ENCODE results near the gene EPS8.
A peak's percentile ranks its signal among the peaks of the same experiment; 100 is the strongest.

EPS8 gene

DNA sequence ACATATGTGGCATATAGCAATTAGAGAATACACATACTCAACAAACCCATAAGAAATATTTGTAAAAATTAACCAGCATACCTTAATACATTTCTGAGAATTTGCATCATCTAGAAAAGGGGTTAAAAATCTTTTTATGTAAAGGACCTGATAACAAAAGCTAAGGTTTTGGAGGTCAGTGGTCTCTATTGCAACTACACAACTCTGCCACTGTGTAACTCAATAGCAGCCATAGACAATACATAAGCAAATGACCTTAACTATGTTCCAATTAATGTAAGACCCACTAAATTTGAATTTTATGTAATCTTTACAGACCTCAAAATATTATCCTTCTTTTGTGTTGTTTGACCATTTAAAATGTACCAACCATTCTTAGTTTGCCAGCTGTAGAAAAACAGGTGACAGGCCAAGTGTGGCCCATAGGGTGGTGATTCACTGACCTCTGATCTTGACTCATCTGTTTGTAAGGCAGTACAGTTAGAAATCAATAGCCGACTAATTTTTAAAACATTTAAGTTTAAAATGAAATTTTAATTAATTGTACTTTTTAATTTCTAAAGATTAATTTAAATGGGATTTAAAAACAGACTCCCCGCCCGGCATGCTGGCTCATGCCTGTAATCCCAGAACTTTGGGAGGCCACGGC, 7.4 kb upstream of the EPS8 start:
- Histone ChIP-seq H3K4me1 (ENCODE audit: control insufficient read depth, insufficient read depth, low read length) (no peaks in the 10 kb centered on the region), H3K9me3 (ENCODE audit: control insufficient read depth, insufficient read depth, low read length) (no peaks in the 10 kb centered on the region), H3K27ac (ENCODE audit: low read length) (no peak overlapping the region), H3K36me3 (ENCODE audit: control insufficient read depth, insufficient read depth, low read length) (no peaks in the 10 kb centered on the region), H3K27me3 (ENCODE audit: control insufficient read depth, insufficient read depth, low read length) (no peaks in the 10 kb centered on the region), H3K4me3 (ENCODE audit: low read length) (no peak overlapping the region)
- WGBS (ENCODE audit: insufficient coverage, insufficient read length): no CpG with 5 or more reads among the region's 4 CpGs
- no peak for DNase-seq (ENCODE audit: low read depth, low spot score)

DNA sequence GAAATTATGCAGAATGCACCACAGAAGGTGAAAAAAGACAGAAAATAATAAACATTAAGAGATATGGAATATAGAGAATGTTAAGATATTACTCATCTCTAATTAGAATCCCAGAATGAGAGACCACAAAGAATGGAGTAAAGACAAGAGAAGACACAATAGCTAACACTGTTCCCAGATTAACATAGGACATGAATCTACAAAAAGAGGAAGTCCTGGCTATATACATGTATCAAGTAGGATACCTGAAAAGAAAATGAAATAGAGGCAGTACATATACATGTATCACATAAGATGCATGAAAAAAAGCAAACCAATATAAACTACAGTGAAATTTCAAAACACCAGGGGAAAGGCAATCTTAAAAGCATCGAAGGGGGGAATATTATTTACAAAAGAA, 5.6 kb upstream of the EPS8 start:
- Histone ChIP-seq H3K4me3 (ENCODE audit: low read length) (no peak overlapping the region), H3K36me3 (ENCODE audit: control insufficient read depth, insufficient read depth, low read length) (no peaks in the 10 kb centered on the region), H3K9me3 (ENCODE audit: control insufficient read depth, insufficient read depth, low read length) (no peaks in the 10 kb centered on the region), H3K4me1 (ENCODE audit: control insufficient read depth, insufficient read depth, low read length) (no peaks in the 10 kb centered on the region), H3K27ac (ENCODE audit: low read length) (no peak overlapping the region), H3K27me3 (ENCODE audit: control insufficient read depth, insufficient read depth, low read length) (no peaks in the 10 kb centered on the region; the same call in 1 of the 2 replicates)
- DNase-seq (ENCODE audit: low read depth, low spot score): no peak
- no CpG with 5 or more reads among the region's 1 CpG for WGBS (ENCODE audit: insufficient coverage, insufficient read length)

DNA sequence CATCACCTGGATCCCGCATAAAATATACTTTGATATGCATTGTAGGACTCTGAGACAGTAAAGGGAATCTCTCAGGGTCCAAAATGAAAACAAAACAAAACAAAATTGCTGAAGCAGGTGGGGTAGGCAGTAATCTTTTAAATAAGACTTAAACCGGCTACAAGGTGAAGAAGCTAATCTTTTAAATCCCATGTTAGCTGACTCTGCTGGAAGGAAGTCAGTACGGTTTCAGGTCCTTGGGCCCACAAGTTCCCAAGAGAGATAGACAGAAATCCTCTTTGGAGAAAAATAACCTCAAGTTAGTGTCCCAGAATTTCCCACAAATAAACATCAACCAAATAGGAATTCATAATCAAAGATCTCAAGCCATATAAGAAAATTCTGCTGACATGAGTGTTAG, 5.0 kb upstream of the EPS8 start:
- no peak for DNase-seq (ENCODE audit: low read depth, low spot score)
- H3K36me3 ChIP-seq (ENCODE audit: control insufficient read depth, insufficient read depth, low read length): no peaks in the 10 kb centered on the region
- WGBS (ENCODE audit: insufficient coverage, insufficient read length): no CpG with 5 or more reads among the region's 3 CpGs

DNA sequence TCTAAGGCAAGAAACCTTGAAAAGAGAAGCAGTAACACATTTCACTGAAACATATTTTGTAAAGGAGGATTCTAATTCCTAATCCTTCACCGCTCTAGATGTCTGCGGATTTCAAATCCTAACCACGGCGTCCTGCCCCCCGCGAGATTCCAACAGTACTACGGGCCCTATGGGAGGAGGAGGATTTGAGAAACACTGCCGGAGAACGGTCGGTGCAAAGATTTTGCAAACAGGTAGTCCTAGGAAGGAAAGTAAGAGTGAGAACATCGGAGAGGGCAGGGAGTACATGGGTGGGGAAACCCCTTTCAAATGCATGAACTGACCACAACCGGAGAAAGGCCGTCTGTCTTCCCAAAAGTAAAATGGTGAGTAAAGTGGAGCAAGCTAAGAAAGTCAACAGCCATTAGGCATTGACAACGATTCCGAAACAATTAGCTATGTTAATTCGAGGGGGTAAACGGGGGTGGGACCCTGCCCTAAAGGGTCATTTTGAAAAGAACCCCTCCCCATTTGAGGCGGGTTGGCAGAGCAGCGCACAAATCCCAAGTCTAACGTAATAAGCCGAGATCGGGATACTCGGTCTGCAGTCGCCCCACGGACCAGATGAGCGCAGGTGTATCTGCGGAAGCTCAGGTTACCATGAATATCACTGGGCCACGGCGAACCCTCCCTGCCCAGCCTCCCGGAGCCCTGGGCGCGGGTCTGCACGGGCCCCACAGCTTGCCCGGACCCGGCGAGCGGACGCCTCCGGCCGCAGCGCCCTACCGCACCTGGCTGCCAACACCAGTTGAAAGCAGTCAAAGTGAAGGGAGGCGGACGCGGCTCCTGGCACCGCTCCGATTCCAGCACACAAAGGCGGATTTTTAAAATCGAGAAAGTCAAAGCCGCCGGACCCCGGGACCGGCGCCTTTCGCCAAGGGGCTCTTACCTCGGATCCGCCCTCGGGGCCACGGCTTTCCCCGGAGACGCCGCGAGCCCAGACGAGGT, 662 bp downstream of the EPS8 start:
- peak overlapping the region; percentile 65; the same call in 1 of the 2 replicates for H3K4me3 ChIP-seq (ENCODE audit: low read length)
- no peak overlapping the region for H3K27ac ChIP-seq (ENCODE audit: low read length)
- no peaks in the 10 kb centered on the region for H3K4me1 ChIP-seq (ENCODE audit: control insufficient read depth, insufficient read depth, low read length)
- H3K36me3 ChIP-seq (ENCODE audit: control insufficient read depth, insufficient read depth, low read length): no peaks in the 10 kb centered on the region
- DNase-seq (ENCODE audit: low read depth, low spot score): peak; percentile 9
- no CpG with 5 or more reads among the region's 64 CpGs for WGBS (ENCODE audit: insufficient coverage, insufficient read length)
- H3K9me3 ChIP-seq (ENCODE audit: control insufficient read depth, insufficient read depth, low read length): no peaks in the 10 kb centered on the region
- H3K27me3 ChIP-seq (ENCODE audit: control insufficient read depth, insufficient read depth, low read length): peaks cover 5% of the 10 kb centered on the region

More for the DNA sequence above, 5.0 kb upstream of the EPS8 start:
- H3K4me1 ChIP-seq (ENCODE audit: control insufficient read depth, insufficient read depth, low read length): no peaks in the 10 kb centered on the region
- no peaks in the 10 kb centered on the region; the same call in 1 of the 2 replicates for H3K27me3 ChIP-seq (ENCODE audit: control insufficient read depth, insufficient read depth, low read length)
- no peak overlapping the region for H3K27ac ChIP-seq (ENCODE audit: low read length)
- no peaks in the 10 kb centered on the region for H3K9me3 ChIP-seq (ENCODE audit: control insufficient read depth, insufficient read depth, low read length)
- H3K4me3 ChIP-seq (ENCODE audit: low read length): no peak overlapping the region

DNA sequence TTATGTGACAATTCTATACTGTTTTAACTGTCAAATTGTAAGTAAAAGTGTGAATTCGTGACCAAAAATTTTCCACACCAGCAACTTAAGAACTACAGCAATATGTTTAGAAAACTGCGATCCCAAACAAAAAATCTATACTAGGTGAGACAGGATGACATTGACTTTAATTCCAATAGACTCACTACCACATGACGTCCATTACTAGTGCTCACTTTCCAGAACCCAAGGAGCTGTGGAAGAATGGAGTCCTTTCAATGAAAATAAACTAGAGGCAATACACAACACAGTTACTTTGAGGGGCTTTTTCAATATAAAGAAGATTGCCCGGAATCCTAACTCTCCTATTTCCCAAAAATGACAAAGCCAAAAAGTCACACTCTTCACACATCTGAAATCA, 1.4 kb downstream of the EPS8 start:
- Histone ChIP-seq H3K4me3 (ENCODE audit: low read length) (no peak overlapping the region), H3K4me1 (ENCODE audit: control insufficient read depth, insufficient read depth, low read length) (no peaks in the 10 kb centered on the region), H3K27me3 (ENCODE audit: control insufficient read depth, insufficient read depth, low read length) (peaks cover 5% of the 10 kb centered on the region), H3K27ac (ENCODE audit: low read length) (no peak overlapping the region), H3K36me3 (ENCODE audit: control insufficient read depth, insufficient read depth, low read length) (no peaks in the 10 kb centered on the region), H3K9me3 (ENCODE audit: control insufficient read depth, insufficient read depth, low read length) (no peaks in the 10 kb centered on the region)
- no CpG with 5 or more reads among the region's 4 CpGs for WGBS (ENCODE audit: insufficient coverage, insufficient read length)
- DNase-seq (ENCODE audit: low read depth, low spot score): no peak

DNA sequence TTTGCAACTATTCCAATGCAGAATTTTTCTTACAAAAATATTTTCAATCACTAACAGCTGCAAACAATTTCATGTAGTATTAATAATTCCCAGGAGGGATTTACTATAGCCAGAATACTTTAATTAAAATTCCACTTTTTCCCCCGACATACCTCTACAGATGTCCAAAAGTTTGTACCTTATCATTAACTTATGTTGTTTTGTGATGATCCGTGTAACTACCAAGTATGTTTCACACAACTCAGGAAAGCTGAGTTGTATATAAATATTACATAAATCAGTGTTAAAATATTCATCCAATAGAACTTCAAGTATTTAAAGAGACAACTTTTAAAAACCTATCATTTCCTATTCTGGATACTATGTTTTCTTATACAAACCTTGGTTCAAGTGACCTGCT, 2.4 kb downstream of the EPS8 start:
- Histone ChIP-seq H3K9me3 (ENCODE audit: control insufficient read depth, insufficient read depth, low read length) (no peaks in the 10 kb centered on the region), H3K4me3 (ENCODE audit: low read length) (no peak overlapping the region), H3K4me1 (ENCODE audit: control insufficient read depth, insufficient read depth, low read length) (no peaks in the 10 kb centered on the region), H3K27me3 (ENCODE audit: control insufficient read depth, insufficient read depth, low read length) (peaks cover 5% of the 10 kb centered on the region), H3K27ac (ENCODE audit: low read length) (no peak overlapping the region), H3K36me3 (ENCODE audit: control insufficient read depth, insufficient read depth, low read length) (no peaks in the 10 kb centered on the region)
- no CpG with 5 or more reads among the region's 2 CpGs for WGBS (ENCODE audit: insufficient coverage, insufficient read length)
- DNase-seq (ENCODE audit: low read depth, low spot score): no peak

DNA sequence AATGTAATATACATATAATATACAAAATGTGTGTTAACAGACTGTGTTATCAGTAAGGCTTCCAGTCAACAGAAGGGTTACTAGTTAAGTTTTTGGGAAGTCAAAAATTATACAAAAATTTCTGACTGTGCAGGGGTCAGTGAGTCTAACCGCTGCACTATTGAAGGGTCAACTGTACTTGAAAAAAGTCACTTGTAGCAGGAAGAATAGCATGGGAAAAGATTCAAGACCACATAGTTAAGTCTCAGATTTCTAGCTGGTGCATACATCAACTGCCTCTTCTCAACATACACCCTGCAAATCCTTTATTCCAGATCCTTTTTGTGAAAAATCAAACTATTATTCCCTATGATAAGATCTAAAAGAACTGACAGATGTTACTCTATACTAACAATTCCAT, 5.9 kb downstream of the EPS8 start:
- peaks cover 3% of the 10 kb centered on the region for H3K27me3 ChIP-seq (ENCODE audit: control insufficient read depth, insufficient read depth, low read length)
- WGBS (ENCODE audit: insufficient coverage, insufficient read length): no CpG with 5 or more reads among the region's 1 CpG
- H3K4me1 ChIP-seq (ENCODE audit: control insufficient read depth, insufficient read depth, low read length): no peaks in the 10 kb centered on the region
- no peak for DNase-seq (ENCODE audit: low read depth, low spot score)
- no peak overlapping the region for H3K27ac ChIP-seq (ENCODE audit: low read length)
- H3K9me3 ChIP-seq (ENCODE audit: control insufficient read depth, insufficient read depth, low read length): no peaks in the 10 kb centered on the region
- no peak overlapping the region for H3K4me3 ChIP-seq (ENCODE audit: low read length)
- no peaks in the 10 kb centered on the region for H3K36me3 ChIP-seq (ENCODE audit: control insufficient read depth, insufficient read depth, low read length)

DNA sequence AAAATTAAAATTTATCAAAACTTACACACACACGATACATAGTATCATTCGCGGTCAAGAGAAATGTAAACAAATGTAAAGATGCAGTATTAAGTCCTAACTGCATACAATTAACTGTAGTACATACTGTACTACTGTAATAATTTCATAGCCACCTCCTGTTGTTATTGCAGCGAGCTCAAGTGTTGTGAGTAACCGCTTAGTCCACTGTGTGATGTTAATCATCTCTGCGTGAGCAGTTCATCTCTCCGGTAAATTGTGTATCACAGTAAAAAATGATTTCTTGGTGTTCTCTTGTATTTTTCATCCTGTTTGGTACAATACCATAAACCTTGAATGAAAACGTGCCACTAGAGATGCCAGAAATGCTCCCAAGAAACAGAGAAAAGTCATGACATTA, 6.5 kb downstream of the EPS8 start:
- Histone ChIP-seq H3K27ac (ENCODE audit: low read length) (no peak overlapping the region), H3K27me3 (ENCODE audit: control insufficient read depth, insufficient read depth, low read length) (0 out of 2 replicates have a peak, but pooled peaks cover under 1% of the 10 kb centered on the region), H3K4me3 (ENCODE audit: low read length) (no peak overlapping the region), H3K36me3 (ENCODE audit: control insufficient read depth, insufficient read depth, low read length) (no peaks in the 10 kb centered on the region), H3K9me3 (ENCODE audit: control insufficient read depth, insufficient read depth, low read length) (no peaks in the 10 kb centered on the region), H3K4me1 (ENCODE audit: control insufficient read depth, insufficient read depth, low read length) (no peaks in the 10 kb centered on the region)
- DNase-seq (ENCODE audit: low read depth, low spot score): no peak
- WGBS (ENCODE audit: insufficient coverage, insufficient read length): no CpG with 5 or more reads among the region's 8 CpGs

DNA sequence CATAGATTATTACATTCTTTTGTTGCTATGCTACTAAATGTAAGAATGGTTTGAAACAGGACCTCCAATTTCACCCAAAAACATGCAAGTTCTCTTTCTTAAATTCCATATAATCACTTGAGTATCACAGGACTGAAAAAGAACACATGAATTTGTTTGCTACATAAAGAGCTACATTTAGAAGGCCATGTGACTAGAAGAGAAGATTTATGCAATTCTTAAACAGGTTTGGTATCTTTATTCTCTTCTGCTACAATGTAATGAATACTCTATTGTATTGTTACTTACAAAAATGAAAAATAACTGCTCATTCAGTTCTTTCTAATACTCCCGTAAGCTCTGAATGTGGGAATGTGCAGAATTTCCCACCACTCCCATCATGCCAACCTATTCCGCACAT, 9.3 kb downstream of the EPS8 start:
- H3K4me3 ChIP-seq (ENCODE audit: low read length): no peak overlapping the region
- DNase-seq (ENCODE audit: low read depth, low spot score): no peak
- no peaks in the 10 kb centered on the region for H3K9me3 ChIP-seq (ENCODE audit: control insufficient read depth, insufficient read depth, low read length)
- H3K27ac ChIP-seq (ENCODE audit: low read length): no peak overlapping the region
- H3K36me3 ChIP-seq (ENCODE audit: control insufficient read depth, insufficient read depth, low read length): no peaks in the 10 kb centered on the region
- H3K4me1 ChIP-seq (ENCODE audit: control insufficient read depth, insufficient read depth, low read length): no peaks in the 10 kb centered on the region
- WGBS (ENCODE audit: insufficient coverage, insufficient read length): no CpG with 5 or more reads among the region's 2 CpGs
- H3K27me3 ChIP-seq (ENCODE audit: control insufficient read depth, insufficient read depth, low read length): no peaks in the 10 kb centered on the region

DNA sequence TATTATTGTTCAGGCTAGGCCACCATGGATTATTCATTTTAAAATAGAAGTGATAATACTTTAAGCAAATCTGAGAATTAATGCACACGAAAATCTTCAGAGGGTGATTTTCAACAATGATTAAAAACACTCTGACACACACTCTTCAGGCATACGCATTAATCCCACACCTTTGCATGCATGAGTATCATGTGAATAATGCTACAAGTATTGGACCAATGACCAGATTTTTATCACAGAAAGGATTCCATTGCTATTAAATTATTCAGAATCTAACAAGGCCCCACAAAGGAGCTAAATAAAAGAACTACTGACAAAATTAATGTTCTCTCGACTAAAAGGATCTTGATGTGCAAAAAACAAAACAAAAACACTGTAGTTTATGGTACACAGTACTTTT, 11.1 kb downstream of the EPS8 start:
- no CpG with 5 or more reads among the region's 3 CpGs for WGBS (ENCODE audit: insufficient coverage, insufficient read length)
- Histone ChIP-seq H3K27ac (ENCODE audit: low read length) (no peak overlapping the region), H3K4me1 (ENCODE audit: control insufficient read depth, insufficient read depth, low read length) (no peaks in the 10 kb centered on the region), H3K9me3 (ENCODE audit: control insufficient read depth, insufficient read depth, low read length) (no peaks in the 10 kb centered on the region), H3K4me3 (ENCODE audit: low read length) (no peak overlapping the region), H3K27me3 (ENCODE audit: control insufficient read depth, insufficient read depth, low read length) (no peaks in the 10 kb centered on the region), H3K36me3 (ENCODE audit: control insufficient read depth, insufficient read depth, low read length) (no peaks in the 10 kb centered on the region)
- DNase-seq (ENCODE audit: low read depth, low spot score): no peak
